OCI-LY3 (cell line): ENCODE results near the gene RASGRF2.
"Not testable (repeated sequence)": the region's sequence is repeated elsewhere in the genome, so short reads cannot be mapped to it uniquely, and the experiment has no call there.

Experiments used
- H2AFZ ChIP-seq: fragments of 200-600, 300-600 bp; shearing (Covaris generic); 2 replicates; pipeline ENCODE4 v1.6.0; 2014; ENCODE audit warnings: antibody characterized with exemption, low read depth, low read length
- H3K27ac ChIP-seq: fragments of 200-600, 300-600 bp; sonication (generic); 2 replicates; pipeline ENCODE4 v1.5.1; 2014; ENCODE audit warnings: mild to moderate bottlenecking, low read length, moderate library complexity, mixed read lengths
- H3K27me3 ChIP-seq: fragments of 200-600, 300-600 bp; sonication (generic); 2 replicates; pipeline ENCODE4 v1.6.1; 2014; ENCODE audit warnings: low read depth, low read length, mixed read lengths
- H3K36me3 ChIP-seq: fragments of 200-600, 300-600 bp; sonication (generic); replicated peaks from 2 replicates; pipeline ENCODE3; 2014; ENCODE audit warnings: low read depth, low read length, mixed read lengths
- H3K4me1 ChIP-seq: fragments of 300-600, 200-600 bp; sonication (generic); 2 replicates; pipeline ENCODE4 v1.6.1; 2014; ENCODE audit warnings: low read length, mixed read lengths
- H3K4me2 ChIP-seq: fragments of 200-600, 300-600 bp; sonication (generic); 2 replicates; pipeline ENCODE4 v1.6.1; 2014; ENCODE audit warnings: low read length, mixed read lengths
- H3K4me3 ChIP-seq: fragments of 300-600, 200-600 bp; sonication (generic); 2 replicates; pipeline ENCODE4 v1.5.1; 2014; ENCODE audit warnings: antibody characterized with exemption, mild to moderate bottlenecking, low read length, moderate library complexity
- H3K79me2 ChIP-seq: fragments of 300-600, 200-600 bp; shearing (Covaris generic); 2 replicates; pipeline ENCODE4 v1.6.1; 2014; ENCODE audit warnings: mild to moderate bottlenecking, low read length, mixed read lengths
- H3K9ac ChIP-seq: fragments of 300-600, 200-600 bp; shearing (Covaris generic); 2 replicates; pipeline ENCODE4 v1.6.0; 2014; ENCODE audit warnings: mild to moderate bottlenecking, low read length, moderate library complexity
- H3K9me3 ChIP-seq: fragments of 200-600, 300-600 bp; shearing (Covaris generic); 2 replicates; pipeline ENCODE4 v1.6.1; 2014; ENCODE audit warnings: low read length, mixed read lengths; ENCODE audit not compliant: insufficient read depth
- H4K20me1 ChIP-seq: fragments of 200-600, 300-600 bp; sonication (generic); 2 replicates; pipeline ENCODE4 v1.6.1; 2016; ENCODE audit warnings: low read length, mixed read lengths; ENCODE audit not compliant: insufficient read depth
- CTCF ChIP-seq: fragments of 200-600, 300-600 bp; sonication (generic); IDR thresholded peaks from 2 replicates; pipeline ENCODE4 v1.5.1; 2014; ENCODE audit warnings: antibody characterized with exemption, low read length, low read depth
- EZH2phosphoT487 ChIP-seq: fragments of 200-600 bp; shearing (Covaris generic); IDR thresholded peaks from 2 replicates; pipeline ENCODE4 v1.6.1; 2018; ENCODE audit warnings: antibody characterized with exemption, mixed run types, low read depth

RASGRF2 gene

DNA sequence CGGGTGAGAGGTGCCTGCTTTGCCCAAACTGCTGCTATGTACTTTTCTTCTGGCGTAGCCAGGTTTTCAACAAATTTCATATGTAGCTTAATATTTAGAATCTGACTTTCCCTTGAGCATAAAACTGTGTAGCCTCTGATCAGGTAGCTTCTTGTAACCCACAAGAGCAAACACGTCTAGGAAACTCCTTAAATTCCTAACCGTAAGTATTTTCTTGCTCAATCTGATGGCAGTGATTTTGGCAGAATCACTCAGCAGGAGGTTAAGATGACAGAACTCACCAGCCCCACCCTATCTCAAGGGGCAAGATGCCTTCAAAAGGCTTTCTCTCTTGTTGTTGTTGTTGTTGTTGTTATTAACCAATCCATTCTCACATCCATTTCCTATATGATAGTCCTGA is 293.7 kb downstream of the RASGRF2 start:
- Histone ChIP-seq H3K9ac (no peak overlapping the region), H3K4me3 (no peak overlapping the region), H4K20me1 (no peaks in the 10 kb centered on the region), H2AFZ (no peak overlapping the region), H3K9me3 (no peaks in the 10 kb centered on the region), H3K4me2 (no peak overlapping the region), H3K27ac (no peak overlapping the region), H3K79me2 (no peaks in the 10 kb centered on the region), H3K4me1 (peaks cover 18% of the 10 kb centered on the region), H3K27me3 (no peaks in the 10 kb centered on the region), H3K36me3 (no peaks in the 10 kb centered on the region)
- TF ChIP-seq EZH2phosphoT487 (no peak), CTCF (no peak)

GRCh38 chr5:81254886-81255559 is 294.9 kb downstream of the RASGRF2 start:
- no peaks in the 10 kb centered on the region for H3K79me2 ChIP-seq
- TF ChIP-seq EZH2phosphoT487 (no peak), CTCF (no peak)

DNA sequence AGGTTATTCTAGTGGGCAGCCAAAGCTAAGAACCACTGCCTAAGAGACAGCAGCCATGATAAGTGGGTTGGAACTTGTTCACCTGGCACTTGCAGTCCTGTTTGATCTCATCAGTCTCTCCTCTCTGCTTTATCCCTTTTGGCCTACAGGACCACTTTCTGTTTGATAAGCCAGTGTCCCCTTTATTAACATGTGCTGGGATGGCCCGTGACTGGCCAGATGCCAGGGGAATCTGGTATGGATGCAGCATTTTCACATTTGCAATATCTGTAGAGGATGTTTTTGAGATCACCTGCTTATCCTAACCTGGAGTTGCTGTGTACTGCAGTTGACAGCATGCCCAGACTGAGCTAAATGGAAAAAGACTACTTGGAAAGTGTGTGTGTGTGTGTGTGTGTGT is 296.6 kb downstream of the RASGRF2 start:
- Histone ChIP-seq H3K27ac (no peak overlapping the region), H3K4me2 (no peak overlapping the region)
- no peak for TF ChIP-seq EZH2phosphoT487
- TF ChIP-seq CTCF: no peak

More at GRCh38 chr5:81254886-81255559, 294.9 kb downstream of the RASGRF2 start:
- no peak overlapping the region for H3K4me3 ChIP-seq
- no peaks in the 10 kb centered on the region for H3K27me3 ChIP-seq
- no peaks in the 10 kb centered on the region for H4K20me1 ChIP-seq
- H3K4me1 ChIP-seq: peaks cover 18% of the 10 kb centered on the region
- no peak overlapping the region for H3K9ac ChIP-seq
- H3K9me3 ChIP-seq: no peaks in the 10 kb centered on the region
- H2AFZ ChIP-seq: no peak overlapping the region
- no peak overlapping the region for H3K4me2 ChIP-seq
- H3K27ac ChIP-seq: no peak overlapping the region
- H3K36me3 ChIP-seq: no peaks in the 10 kb centered on the region

DNA sequence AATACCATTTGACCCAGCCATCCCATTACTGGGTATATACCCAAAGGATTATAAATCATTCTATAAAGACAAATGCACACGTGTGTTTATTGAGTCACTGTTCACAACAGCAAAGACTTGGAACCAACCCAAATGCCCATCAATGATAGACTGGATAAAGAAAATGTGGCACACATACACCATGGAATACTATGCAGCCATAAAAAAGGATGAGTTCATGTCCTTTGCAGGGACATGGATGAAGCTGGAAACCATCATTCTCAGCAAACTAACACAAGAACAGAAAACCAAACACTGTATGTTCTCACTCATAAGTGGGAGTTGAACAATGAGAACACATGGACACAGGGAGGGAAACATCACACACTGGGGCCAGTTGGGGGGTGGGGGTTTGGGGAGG is 302.6 kb downstream of the RASGRF2 start:
- H3K27me3 ChIP-seq, H3K4me2 ChIP-seq, H3K9me3 ChIP-seq, H4K20me1 ChIP-seq, H3K27ac ChIP-seq, H3K36me3 ChIP-seq, H3K4me3 ChIP-seq, H2AFZ ChIP-seq, H3K4me1 ChIP-seq, H3K79me2 ChIP-seq, H3K9ac ChIP-seq: not testable (repeated sequence)

More for the DNA sequence above, 296.6 kb downstream of the RASGRF2 start:
- no peak overlapping the region for H3K9ac ChIP-seq
- no peaks in the 10 kb centered on the region for H4K20me1 ChIP-seq
- no peaks in the 10 kb centered on the region for H3K9me3 ChIP-seq
- no peaks in the 10 kb centered on the region for H3K79me2 ChIP-seq
- H3K4me1 ChIP-seq: peaks cover 18% of the 10 kb centered on the region
- H3K4me3 ChIP-seq: no peak overlapping the region
- no peaks in the 10 kb centered on the region for H3K36me3 ChIP-seq
- H2AFZ ChIP-seq: no peak overlapping the region
- H3K27me3 ChIP-seq: no peaks in the 10 kb centered on the region
